GM18517 (cell line): ENCODE results near the gene GAB1.
A peak's percentile ranks its signal among the peaks of the same experiment; 100 is the strongest.

Experiments used
- ATAC-seq: cut with Tn5 transposase; IDR thresholded peaks from one replicate; pipeline ENCODE4 v1.9.1; 2021; ENCODE audit warnings: mild to moderate bottlenecking, moderate library complexity; ENCODE audit not compliant: unreplicated experiment

GAB1 gene

DNA sequence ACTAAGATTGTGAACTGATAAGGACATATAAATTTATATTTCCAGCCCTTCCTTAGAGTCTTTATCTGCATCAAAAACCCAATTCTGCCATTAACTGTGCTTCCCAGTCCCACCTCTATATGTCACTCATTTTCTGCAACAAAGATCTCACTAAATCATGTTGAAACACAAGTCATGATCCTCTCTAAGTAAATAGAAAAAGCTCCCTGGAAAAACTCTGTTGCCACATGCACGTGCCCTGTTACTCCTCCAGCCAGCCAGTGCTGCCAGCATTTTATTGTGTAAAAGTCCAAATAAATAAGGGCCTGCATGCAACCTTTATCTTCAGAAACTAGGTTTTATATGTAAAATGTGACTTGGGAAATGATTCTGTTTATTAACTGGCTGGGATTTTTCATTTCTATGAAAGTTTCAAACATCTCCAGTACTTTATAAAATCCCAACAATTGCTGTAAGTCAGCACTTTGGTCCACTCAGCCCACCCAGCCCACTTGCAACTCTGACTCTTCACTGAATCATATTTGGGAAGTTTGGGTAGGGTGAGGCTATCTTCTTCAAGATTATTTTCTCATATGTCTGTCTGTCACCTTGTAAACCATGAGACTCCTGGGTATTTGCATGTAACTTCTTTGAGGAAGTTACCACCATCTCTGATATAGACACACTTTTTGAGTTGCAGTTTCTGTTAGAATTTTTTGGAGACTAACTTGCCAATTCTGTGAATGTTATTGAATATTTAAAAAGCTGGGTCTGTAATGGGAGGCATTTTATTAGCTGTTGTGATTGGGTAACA, 136.9 kb downstream of the GAB1 start:
- peak; percentile 77 for ATAC-seq

DNA sequence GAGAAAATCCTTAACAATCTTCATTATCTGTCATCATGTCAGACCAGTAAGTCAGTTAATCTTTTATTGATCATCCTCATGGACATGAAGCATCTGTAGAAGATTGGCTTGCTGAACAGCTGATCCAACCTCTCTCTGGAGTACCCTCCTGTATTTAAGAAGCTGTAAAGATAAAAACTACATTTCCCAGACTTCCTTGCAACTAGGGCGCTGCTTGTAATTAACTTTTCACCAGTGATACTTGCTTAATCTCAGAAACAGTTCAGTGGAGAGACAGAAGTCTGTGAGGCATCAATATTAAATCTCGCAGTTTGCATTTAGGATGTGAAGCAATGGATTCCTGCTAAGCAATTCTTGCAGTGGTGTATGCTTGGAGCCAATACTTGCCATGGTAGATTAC, 140.8 kb downstream of the GAB1 start:
- no peak for ATAC-seq

DNA sequence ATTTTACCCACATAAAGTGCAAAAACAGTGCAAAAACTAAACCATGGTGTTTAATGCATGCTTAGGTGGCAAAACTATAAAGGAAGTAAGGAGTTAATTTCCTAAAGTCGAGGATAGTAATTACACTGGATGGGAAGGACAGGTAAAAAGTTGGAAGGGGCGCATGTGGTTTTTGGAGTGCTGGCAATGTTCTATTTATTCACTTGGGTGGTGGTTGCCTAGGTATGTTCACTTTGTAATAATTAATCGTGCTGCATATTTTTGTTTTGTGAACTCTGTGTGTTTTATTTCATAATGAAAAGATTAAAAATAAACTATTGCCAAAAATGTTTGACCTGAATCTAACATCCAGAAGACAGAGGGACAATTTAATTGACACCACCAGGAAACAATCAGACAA, 144.7 kb downstream of the GAB1 start:
- no peak for ATAC-seq

DNA sequence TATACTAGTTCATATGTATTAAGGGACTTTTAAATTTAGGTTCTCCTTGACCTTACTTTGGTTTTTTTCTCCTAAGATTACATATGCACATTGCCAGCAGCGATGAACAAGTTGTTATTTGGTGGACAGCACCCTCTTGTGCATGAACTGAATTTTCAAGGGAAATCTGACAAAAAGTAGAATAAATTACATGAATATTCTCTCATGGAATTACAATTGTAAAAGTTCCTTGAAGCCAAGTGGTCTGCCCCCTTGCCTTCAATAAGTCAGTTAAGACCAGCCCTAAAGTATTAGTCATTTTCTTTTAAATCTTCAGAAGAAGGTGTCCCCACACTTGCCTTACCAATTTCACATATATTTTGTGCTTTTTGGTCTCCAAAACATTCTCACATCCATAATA, 146.2 kb downstream of the GAB1 start:
- ATAC-seq, result peak; percentile 92

DNA sequence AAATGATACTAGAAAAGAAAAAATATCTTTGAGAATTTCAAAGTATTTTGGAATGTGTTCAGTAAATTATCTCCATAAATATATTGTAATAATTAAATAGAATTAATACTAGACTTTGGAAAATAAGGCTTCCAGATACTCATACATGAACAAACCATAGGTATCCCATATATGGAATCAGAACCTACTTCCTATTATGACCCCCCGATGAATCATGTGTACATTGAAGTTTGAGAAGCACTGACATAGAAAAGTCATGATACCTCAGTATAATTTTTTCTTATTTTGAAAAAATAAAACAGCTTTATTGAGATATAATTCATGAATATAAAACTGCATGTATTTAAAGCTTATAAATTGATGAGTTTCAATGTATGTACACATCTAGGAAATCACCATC, 149.6 kb downstream of the GAB1 start:
- no peak for ATAC-seq

DNA sequence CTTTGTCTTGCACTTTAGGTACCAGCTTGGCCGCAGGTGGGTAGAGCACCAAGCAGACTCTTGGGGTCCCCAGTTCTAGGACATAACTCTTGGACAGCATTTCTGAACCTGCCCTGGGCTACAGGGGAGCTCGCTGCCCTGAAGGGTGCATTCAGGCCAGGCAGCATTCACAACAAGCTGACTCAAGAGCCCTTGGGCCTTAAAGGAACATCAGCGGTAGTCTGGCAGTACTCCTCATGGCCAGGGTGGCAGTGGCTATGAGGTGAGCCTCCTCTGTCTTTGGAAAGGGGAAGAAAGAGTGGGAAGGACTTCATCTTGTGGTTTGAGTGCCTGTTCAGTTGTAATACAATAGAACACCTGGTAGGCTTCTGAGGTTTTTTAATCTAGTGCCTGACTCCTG, 152.0 kb downstream of the GAB1 start:
- no peak for ATAC-seq

DNA sequence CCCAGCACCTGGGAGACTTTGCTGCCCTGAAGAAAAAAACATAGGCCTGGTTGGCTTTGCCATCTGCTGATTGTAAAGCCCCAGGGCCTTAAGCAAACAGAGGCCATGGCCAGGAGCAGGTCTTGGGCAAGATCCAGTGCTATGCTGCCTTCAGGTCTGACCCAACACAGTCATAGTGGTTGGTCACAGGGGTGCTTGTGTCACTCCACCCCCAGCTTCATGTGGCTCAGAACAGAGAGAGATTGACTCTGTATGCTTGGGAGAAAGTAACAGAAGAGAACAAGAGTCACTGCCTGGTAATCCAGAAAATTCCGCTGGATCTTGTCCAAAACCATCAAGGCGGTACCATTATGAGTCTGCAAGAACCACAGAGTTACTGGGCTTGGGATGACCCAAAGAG, 152.4 kb downstream of the GAB1 start:
- ATAC-seq, result no peak

DNA sequence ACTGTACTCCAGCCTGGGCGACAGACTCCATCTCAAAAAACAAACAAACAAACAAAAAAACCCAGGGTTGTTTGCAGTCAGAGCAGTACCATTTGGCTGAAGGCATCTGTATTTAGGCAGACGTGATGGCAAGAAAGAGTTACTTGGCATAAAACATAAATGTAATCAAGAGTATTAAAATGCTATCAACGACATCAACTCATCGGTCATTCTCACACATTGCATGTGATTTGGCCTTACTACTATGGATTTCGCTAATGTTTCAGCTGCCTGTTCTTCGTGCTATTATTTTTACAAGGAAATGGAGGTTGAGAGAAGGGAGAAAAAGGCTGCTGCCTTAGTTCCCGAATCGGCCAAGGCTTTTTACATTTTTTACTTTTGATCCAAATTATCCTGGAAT, 161.3 kb downstream of the GAB1 start:
- no peak for ATAC-seq

DNA sequence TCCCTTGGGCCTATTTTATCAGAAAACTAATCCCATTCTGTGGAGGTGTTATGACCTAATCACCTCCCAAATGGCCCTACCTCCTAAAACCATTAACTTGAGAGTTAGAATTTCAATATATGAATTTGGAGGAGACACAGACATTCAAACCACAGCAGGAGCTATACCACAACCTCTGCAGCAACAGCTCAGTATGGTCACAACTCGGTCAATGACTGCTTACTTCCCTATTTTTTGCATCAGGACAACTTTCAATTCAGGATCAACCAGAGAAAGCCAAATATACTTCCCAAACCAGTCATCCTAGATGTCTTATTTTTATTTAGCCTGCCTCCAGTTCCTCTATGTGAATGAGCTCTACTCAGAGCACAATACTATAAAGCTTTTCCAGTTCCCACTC, 165.6 kb downstream of the GAB1 start:
- no peak for ATAC-seq

DNA sequence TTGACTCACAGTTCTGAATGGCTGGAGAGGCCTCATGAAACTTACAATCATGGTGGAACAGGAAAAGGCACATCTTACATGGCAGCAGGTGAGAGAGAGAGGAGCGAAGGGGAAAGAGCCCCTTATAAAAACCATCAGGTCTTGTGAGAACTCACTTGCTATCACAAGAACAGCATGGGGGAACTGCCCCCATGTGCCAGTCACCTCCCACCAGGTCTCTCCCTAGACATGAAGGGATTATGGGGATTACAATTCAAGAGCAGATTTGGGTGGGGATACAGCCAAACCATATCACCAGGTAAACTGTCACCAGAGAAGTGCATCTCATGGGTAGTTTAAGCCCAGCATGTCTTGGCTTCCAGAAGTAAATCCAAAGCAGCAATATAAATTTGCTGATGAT, 169.4 kb downstream of the GAB1 start:
- ATAC-seq, result no peak

DNA sequence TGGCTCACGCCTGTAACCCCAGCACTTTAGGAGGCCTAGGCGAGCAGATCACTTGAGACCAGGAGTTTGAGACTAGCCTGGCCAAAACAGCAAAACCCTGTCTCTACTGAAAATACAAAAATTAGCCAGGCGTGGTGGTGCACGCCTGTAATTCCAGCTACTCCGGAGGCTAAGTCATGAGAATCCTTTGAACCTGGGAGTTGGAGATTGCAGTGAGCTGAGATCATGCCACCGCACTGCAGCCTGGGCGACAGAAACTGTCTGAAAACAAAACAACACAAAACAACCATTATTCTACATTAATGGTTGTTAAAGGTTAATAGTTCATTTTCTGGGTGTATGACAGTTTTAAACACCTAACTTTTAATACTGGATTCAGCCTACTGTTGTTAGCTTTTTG, 175.2 kb downstream of the GAB1 start:
- ATAC-seq, result no peak

DNA sequence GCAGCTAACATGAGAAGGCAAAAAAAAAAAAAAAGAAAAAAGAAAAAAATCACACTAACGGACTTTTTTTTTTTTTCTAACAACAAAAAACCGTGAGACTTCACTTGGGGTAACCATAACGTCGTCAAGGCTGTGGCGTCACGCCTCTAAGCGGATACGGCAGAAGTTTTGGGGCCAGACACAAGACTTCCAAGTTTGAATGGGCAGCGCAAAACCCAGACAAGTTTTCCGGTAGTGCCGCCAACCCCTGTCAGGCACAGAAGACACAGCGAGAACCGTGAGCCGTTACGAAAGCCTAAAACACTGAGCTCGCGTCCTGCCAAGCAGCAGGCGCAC, 176.3 kb downstream of the GAB1 start:
- peak; percentile 46 for ATAC-seq

DNA sequence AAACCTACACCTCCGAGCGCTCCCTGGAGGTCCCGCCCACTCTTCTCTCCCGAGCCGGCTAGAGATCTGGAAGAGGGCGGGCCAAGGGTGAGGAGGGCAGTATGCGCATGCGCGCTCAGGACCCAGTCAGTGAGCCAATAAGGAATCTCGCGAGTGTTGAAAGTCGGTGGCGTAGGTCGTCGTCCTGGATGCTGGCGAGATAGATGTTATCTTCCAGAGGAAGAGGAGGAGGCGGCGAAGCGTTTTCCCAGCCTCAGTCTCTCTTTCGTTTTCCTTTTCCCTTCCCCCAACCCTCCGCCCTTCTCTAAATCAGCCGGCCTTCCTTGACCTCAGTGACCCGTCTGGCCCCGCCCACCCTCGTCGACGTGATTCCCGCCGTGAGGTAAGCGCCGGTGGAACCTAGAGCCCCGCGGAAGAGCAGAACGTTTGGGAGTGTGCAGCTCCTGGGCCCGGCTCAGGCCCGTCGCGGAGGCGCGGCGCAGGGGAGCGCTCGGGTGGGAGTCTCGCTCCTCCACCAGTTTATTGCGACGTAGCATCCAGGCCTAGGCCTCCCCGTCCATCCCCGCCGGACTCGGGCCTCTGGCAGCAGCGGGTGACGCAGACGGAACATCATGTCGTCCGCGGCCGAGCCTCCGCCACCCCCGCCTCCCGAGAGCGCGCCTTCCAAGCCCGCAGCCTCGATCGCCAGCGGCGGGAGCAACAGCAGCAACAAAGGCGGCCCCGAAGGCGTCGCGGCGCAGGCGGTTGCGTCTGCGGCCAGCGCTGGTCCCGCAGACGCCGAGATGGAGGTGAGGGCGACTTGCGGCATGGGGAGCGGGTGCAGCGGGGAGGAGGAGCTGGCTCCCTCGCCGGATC, 176.9 kb downstream of the GAB1 start, which contains the start of gene SMARCA5:
SMARCA5 (plus strand) TSS at position 389 of the 855 bp plus-strand sequence; CDS start at position 612, 223 bp downstream.
- ATAC-seq, result peak; percentile 89

DNA sequence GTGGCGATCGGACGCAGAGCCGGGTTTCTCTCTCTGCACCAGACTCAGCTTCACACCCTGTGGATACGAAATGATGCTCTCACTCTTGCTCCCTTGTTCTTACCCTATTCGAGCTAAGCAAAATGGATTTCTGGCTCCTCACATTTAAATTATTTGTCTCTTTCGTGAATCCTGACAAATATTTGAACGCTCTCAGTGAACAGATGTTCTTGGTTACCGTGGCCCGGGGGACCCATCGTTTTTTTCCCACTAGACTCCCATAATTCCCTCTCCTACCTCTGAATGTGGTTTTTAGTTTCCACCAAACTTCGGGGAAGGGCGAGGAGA, 177.5 kb downstream of the GAB1 start:
- ATAC-seq, result peak; percentile 19

DNA sequence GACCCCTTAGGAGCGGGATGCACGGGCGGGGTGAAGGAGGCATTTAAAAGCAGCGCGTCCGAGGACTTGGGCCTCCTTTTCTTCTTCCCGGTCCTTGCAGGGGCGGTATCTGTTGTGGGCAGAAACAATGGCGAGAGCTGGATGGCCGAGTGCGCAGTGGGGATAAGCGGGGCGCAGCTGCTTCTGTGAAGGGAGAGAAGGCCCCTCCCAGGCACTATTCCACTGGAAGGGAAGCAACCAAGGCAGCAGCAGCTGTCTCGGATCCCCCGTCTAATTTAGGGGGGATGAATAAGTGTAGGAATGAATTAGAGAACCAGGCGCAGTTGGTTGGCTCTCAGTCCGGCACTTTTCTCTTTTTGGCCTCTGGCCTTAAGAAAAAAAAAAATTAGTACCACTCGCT, 177.8 kb downstream of the GAB1 start:
- ATAC-seq, result no peak

DNA sequence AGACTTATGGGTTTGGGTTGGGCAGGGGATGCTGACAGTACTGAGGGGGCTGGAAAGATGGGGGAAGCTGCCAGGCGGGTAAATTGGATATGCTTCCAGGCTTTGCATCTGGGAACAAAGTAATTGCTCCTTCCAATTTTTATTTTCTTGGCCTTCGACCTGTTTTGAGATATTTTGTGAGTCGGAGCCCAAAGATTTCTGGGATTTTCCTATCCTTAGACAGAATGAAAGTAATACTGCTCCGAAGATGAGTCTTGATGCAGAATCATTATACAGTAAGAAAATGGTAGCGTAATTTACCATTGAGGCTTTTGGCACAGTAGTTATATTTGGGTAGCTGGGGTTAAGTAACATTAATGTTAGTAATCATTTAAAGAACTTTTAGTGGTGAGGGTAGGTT, 178.2 kb downstream of the GAB1 start:
- ATAC-seq, result no peak

DNA sequence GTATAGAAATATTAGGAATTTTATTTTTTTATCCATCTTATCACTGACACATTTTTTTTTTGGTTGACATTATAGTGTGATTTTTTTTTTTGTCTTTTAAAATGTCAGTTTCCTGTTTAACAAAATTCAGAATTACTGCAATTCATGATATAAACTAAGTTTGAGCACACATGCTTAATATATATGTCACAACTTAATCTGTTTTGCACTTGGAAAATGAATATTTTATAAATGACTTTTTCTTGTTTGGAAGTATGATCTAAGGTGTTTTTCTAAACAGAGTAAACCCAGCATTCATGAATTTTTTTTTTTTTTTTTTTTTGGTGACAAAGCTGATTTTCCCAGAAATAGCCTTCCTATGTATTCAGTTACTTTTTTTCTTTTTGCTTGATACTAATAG, 179.2 kb downstream of the GAB1 start:
- ATAC-seq, result no peak

DNA sequence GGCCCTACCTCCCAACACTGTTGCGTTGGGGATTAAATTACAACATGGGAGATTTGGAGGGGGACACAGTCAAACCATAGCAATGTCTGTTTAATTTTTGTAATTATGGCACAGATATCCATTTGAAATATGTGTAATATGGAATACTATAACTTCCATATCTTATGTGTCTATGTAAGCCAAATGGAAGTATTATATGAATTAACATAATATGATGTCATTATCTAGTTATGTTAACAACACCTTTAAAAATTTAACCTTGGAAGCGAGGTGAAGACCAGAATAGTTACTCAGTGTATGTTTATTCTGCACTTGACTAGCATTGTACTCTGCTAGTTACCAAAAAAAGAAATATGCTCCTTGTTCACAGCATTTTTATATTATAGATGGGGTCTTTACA, 181.1 kb downstream of the GAB1 start:
- no peak for ATAC-seq
